Sigmoid colon (tissue), 4 donors: Measurements from ENCODE around the gene MFAP4.

Experiments
- CTCF ChIP-seq, 4 experiments: fragments of 450-650 bp in 3 of 4; fragments of 200-600 bp in 1 of 4; IDR thresholded peaks; one replicate each; pipeline ENCODE4 v1.5.1; 2016 to 2019; ENCODE audit warnings: antibody characterized with exemption in 4 of 4, mild to moderate bottlenecking in 3 of 4, moderate library complexity in 2 of 4
- EP300 ChIP-seq, 4 donors: sonication (generic); formaldehyde crosslinking; IDR thresholded peaks; one replicate each; pipeline ENCODE4 v1.6.1; 2017; ENCODE audit warnings: antibody characterized with exemption in 4 of 4
- POLR2A ChIP-seq, 2 donors: fragments of 450-650 bp; IDR thresholded peaks; one replicate each; pipeline ENCODE4 v1.6.1; 2016; ENCODE audit warnings: antibody characterized with exemption in 2 of 2, mild to moderate bottlenecking in 2 of 2, moderate library complexity in 2 of 2
- POLR2AphosphoS5 ChIP-seq, 4 donors: sonication (generic); formaldehyde crosslinking; IDR thresholded peaks; one replicate each; pipeline ENCODE4 v1.6.1; 2017; ENCODE audit warnings: antibody characterized with exemption in 4 of 4

- no peak for TF ChIP-seq POLR2AphosphoS5 (IDR thresholded peaks at IDR 0.05)
- TF ChIP-seq CTCF (IDR thresholded peaks at IDR 0.05) = no peak
- no peak for TF ChIP-seq EP300 (IDR thresholded peaks at IDR 0.05)
- TF ChIP-seq POLR2A (IDR thresholded peaks at IDR 0.05) = no peak
These were observed 23.1 kb upstream of the MFAP4 start for GRCh38 chr17:19410091-19410490.
